HG03342 (cell line): ENCODE data around the gene MAK.
"Not testable (repeated sequence)": the region's sequence is repeated elsewhere in the genome, so short reads cannot be mapped to it uniquely, and the experiment has no call there.

ENCODE experiments used
- ATAC-seq: cut with Tn5 transposase; IDR thresholded peaks from one replicate; pipeline ENCODE4 v1.9.1; 2021; ENCODE audit warnings: mild to moderate bottlenecking, moderate library complexity; ENCODE audit not compliant: unreplicated experiment

MAK gene

DNA sequence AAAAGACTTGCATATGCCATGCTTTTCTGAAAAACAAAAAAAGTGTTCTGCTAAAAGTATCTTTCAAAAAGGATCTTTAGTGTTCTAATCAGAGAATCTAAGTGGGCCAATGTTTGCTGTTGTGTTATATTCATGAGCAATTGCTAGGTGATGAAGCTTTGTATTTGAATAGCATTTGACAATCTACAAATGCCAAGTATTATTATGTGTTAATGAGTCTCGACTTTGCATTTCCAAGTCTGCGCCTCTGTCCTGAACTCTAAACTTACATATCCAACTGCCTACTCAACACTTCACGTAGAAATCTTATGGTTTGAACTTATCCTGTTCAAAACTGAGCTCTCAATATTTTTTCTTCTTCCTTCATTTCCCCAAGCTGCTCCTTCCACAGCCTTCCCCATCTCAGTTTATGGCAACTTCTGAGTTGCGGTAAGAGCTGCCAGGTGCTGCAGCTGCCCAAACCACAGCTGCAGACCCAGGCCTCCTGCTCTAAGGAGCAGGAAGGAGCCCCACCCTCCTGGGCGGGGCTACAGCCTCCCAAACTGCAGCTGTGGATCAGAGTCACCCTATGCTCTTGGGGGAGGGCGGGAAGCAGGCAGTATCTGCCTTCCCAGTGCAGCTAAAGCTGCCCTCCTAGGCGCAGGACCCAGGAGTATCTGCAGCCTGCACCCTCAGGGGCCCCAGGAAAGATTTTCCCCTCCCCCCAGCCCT is 16.7 kb upstream of the MAK start:
- ATAC-seq: no peak

- not testable (repeated sequence) for ATAC-seq
These were observed 15.5 kb upstream of the MAK start for GRCh38 chr6:10853849-10854300.

- no peak for ATAC-seq
These were observed 14.1 kb upstream of the MAK start for GRCh38 chr6:10852361-10852960.

GRCh38 chr6:10850728-10851127 is 12.4 kb upstream of the MAK start:
- no peak for ATAC-seq

GRCh38 chr6:10849901-10850300 is 11.6 kb upstream of the MAK start:
- ATAC-seq: no peak

DNA sequence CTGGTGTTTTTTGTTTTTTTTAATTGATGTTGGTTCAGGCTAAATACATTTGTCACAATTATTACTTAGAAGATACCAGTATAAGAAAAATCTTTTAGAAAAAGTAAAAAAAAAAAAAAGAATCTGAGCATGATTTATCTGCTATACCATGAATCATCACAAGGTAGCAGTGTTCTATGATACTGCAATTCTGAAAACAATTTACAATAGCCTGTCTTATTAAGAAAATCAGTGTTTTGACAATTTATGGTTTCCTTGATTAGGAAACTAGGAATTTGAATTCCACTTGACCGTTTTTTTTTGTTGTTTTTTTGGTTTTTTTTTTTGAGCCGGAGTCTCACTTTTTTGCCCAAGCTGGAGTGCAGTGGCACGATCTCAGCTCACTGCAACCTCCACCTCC is 9.3 kb upstream of the MAK start:
- ATAC-seq: no peak

GRCh38 chr6:10843554-10843953 is 5.2 kb upstream of the MAK start:
- ATAC-seq: no peak

GRCh38 chr6:10838794-10839333 is 525 bp upstream of the MAK start:
- peak; percentile 67 for ATAC-seq

DNA sequence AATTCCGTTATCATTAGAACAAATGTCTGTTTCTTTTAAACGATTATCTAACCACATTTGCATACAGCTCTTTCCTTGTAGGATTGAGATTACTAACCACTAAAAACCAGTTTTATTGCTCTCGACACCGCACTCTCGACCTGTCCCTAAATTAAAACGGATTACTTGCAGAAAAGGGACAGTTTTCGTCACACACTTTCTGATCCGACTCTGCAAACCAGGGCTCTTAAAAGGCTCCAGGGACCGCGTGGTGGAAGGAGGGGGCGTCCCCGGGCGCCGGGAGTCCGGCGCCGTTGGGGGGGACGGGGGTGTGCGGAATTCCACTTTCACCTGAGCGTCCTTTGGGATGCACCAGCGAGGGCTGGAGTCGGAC is 731 bp downstream of the MAK start:
- no peak for ATAC-seq

GRCh38 chr6:10837009-10837621 is 1.2 kb downstream of the MAK start:
- no peak for ATAC-seq

- no peak for ATAC-seq
These were observed 3.5 kb downstream of the MAK start for GRCh38 chr6:10834823-10835222.

- ATAC-seq: no peak
These were observed 6.7 kb downstream of the MAK start for GRCh38 chr6:10831609-10832008.

GRCh38 chr6:10824819-10825218 is 13.5 kb downstream of the MAK start:
- ATAC-seq: no peak

DNA sequence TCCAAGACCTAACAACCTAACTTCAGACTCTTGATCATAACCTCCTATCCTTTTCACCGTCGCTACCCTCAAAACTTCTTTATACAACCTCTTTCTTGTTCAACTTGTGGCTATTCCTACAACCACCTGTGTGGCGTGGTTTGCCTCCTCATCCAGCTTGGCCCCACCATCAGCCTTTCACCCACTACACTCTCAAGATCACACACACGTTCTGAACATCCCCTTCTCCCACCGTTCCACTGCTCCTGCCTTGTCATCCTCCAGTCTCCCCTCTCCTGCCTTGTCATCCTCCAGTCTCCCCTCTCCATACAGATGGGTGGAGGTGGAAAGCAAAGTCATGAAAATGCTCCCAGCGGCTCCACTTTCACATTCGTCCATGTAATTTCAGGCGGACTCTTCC is 14.0 kb downstream of the MAK start:
- ATAC-seq: no peak

DNA sequence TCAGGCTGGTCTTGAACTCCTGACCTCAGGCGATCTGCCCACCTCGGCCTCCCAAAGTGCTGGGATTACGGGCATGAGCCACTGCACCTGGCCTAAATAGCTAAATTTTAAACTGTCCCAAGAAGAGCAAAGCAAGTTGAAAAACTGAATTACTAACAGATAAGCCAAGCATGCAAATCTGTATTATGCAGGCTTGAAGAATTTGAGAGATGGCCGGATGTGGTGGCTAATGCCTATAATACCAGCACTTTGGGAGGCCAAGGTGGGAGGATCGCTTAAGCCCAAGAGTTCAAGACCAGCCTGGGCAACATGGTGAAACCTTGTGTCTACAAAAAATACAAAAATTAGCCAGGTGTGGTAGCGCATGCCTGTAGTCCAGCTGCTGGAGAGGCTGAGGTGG is 24.2 kb downstream of the MAK start:
- not testable (repeated sequence) for ATAC-seq

DNA sequence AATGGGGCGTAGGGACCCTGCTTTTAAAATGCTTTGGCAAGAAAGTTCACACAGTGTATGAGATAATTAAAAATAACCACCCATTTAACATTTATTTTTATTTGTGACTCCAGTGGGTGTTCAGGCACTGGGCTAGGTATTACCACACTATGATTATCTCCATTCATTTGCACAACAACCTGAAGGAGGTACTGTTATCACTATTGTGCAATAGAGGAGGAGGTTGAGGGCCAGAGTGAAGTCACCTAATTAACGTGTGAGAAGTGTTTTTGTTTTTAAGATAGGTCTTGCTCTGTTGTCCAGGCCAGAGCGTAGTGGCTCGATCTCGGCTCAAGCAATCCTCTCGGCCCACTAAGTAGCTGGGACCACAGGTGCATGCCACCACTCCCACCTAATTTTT is 29.2 kb downstream of the MAK start:
- no peak for ATAC-seq

- no peak for ATAC-seq
These were observed 30.0 kb downstream of the MAK start for GRCh38 chr6:10808376-10808775.

DNA sequence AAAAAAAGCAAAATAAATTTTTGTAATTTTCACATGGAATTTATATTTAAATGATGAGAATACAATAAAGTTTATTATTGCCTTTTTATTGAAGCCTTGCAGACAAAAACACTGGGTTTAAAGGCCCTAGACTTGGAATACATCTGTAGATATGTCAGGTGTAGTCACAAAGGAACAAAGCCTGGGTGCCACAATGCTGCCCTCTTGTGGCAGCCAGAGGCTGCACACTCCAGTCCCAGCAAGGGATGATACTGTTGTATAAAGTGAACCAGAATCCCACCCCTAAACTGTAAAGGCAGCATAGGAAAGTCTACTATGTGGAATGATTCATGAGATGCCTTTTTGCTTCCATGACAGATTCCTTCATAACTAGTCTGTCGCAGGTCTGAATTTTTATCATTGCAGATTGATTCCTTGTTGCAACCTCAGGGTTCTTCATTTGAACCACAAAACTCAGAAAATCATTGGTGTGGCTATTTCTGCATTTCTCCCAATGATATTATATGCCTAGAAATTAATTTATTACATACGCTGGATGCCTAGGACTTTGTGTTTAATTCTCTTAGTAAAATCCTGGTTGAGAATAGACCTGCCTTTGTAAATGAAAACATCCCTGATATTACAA is 37.0 kb downstream of the MAK start:
- ATAC-seq: peak; percentile 94

- ATAC-seq: no peak
These were observed 37.5 kb downstream of the MAK start for GRCh38 chr6:10800810-10801209.

GRCh38 chr6:10794239-10794638 is 44.1 kb downstream of the MAK start:
- ATAC-seq: no peak

DNA sequence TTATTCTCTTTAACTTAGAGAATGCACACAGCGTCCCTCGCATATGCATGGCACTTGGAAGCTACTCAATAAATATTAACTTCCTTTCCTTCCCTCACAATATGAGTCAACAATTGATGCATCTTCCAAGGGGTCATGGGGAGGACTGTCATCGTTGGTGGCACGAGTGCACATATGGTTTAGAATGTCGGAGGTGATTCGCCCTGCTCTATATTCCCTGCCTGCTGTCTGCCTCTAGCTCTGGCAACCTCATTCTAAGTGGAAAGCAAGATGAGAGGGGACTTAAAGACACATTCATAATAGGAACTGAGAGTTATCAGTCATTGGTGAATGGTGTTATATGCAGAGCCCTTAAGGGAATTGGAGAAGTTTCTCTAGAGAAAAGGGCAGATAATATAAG is 44.6 kb downstream of the MAK start:
- no peak for ATAC-seq

GRCh38 chr6:10793035-10793434 is 45.3 kb downstream of the MAK start:
- ATAC-seq: no peak
